NCI-H2107 (cell line): ENCODE measurements around the gene PSMG1.
"Not testable (repeated sequence)": the region's sequence is repeated elsewhere in the genome, so short reads cannot be mapped to it uniquely, and the experiment has no call there.

Experiments
- DNase-seq: peaks from one replicate; lab custom pipeline; 2025; lab: John Stamatoyannopoulos, UW

PSMG1 gene

GRCh38 chr21:39183272-39184049, at the start of gene PSMG1:
Gene PSMG1 (minus strand): TSS chr21:39183451. CDS start chr21:39183385, 66 bp downstream.
- peak; percentile 90 for DNase-seq

GRCh38 chr21:39232861-39233291, 49.6 kb upstream of the PSMG1 start:
- no peak for DNase-seq

GRCh38 chr21:39224930-39225329, 41.7 kb upstream of the PSMG1 start:
- DNase-seq = no peak

GRCh38 chr21:39221997-39222486, 38.8 kb upstream of the PSMG1 start:
- DNase-seq = no peak

- DNase-seq = no peak
Observed at GRCh38 chr21:39221282-39221996, 38.2 kb upstream of the PSMG1 start.

- not testable (repeated sequence) for DNase-seq
Observed at GRCh38 chr21:39220875-39221274, 37.6 kb upstream of the PSMG1 start.

- DNase-seq = no peak
Observed at GRCh38 chr21:39220150-39220549, 36.9 kb upstream of the PSMG1 start.

- no peak for DNase-seq
Observed at GRCh38 chr21:39218082-39218409, 34.8 kb upstream of the PSMG1 start.

GRCh38 chr21:39217356-39218081, 34.3 kb upstream of the PSMG1 start:
- DNase-seq = no peak

GRCh38 chr21:39216290-39216689, 33.0 kb upstream of the PSMG1 start:
- no peak for DNase-seq

GRCh38 chr21:39215078-39215477, 31.8 kb upstream of the PSMG1 start:
- DNase-seq = no peak

GRCh38 chr21:39209334-39209688, 26.1 kb upstream of the PSMG1 start:
- no peak for DNase-seq

- no peak for DNase-seq
Observed at GRCh38 chr21:39208624-39209333, 25.5 kb upstream of the PSMG1 start.

GRCh38 chr21:39204134-39204533, 20.9 kb upstream of the PSMG1 start:
- no peak for DNase-seq

GRCh38 chr21:39198800-39199199, 15.5 kb upstream of the PSMG1 start:
- DNase-seq = no peak

- no peak for DNase-seq
Observed at GRCh38 chr21:39197448-39198233, 14.4 kb upstream of the PSMG1 start.

GRCh38 chr21:39196838-39197237, 13.6 kb upstream of the PSMG1 start:
- DNase-seq = no peak

GRCh38 chr21:39196310-39196709, 13.1 kb upstream of the PSMG1 start:
- DNase-seq = no peak

- no peak for DNase-seq
Observed at GRCh38 chr21:39193380-39193779, 10.1 kb upstream of the PSMG1 start.

GRCh38 chr21:39189857-39190604, 6.8 kb upstream of the PSMG1 start:
- DNase-seq = no peak
